SK-N-SH (cell line): ENCODE data around the gene RRBP1. TPM values are rescaled to one million over a fixed set of nuclear protein-coding genes. Genes with fewer than 3 reads are reported as not detected.
"Not testable (repeated sequence)": the region's sequence is repeated elsewhere in the genome, so short reads cannot be mapped to it uniquely, and the experiment has no call there.

Experiments
- CTCF ChIA-PET: fragments of 300-600, 350-600 bp; formaldehyde crosslinking; extraction: SDS; loops from one replicate; lab custom pipeline; 2021; lab: Yijun Ruan, JAX
- POLR2A ChIA-PET: fragments of 350-600 bp; sonication (Branson Sonifier 250); formaldehyde crosslinking; extraction: SDS; loops from one replicate; lab custom pipeline; 2020; ENCODE audit warnings: antibody characterized with exemption, inconsistent platforms; lab: Yijun Ruan, JAX
- DNase-seq: peaks from one replicate; pipeline ENCODE4 v3.0.0; 2012
- H2AFZ ChIP-seq: fragments of 200-600 bp; sonication (generic); 2 replicates; pipeline ENCODE4 v1.8.1; 2016; ENCODE audit warnings: antibody characterized with exemption, mild to moderate bottlenecking, low read depth
- H3F3A ChIP-seq: fragments of 200-600 bp; sonication (generic); replicated peaks from 2 replicates; pipeline ENCODE3; 2016; ENCODE audit warnings: antibody characterized with exemption, mild to moderate bottlenecking; ENCODE audit not compliant: insufficient read depth
- H3K27ac ChIP-seq, 2 experiments: fragments of 200-500 bp in 1 of 2; fragments of 200-600 bp in 1 of 2; sonication (Bioruptor generic) in 1 of 2; sonication (generic), shearing (Covaris generic) in 1 of 2; 2 replicates each; pipeline versions ENCODE4 v1.5.1 to v1.6.1; 2014 to 2016; ENCODE audit warnings: low read depth in 2 of 2, inconsistent platforms in 1 of 2, low read length in 1 of 2, mild to moderate bottlenecking in 1 of 2, mixed read lengths in 1 of 2
- H3K27me3 ChIP-seq: fragments of 200-600 bp; sonication (generic), shearing (Covaris generic); 2 replicates; pipeline ENCODE4 v1.6.1; 2016; ENCODE audit warnings: mixed run types; ENCODE audit not compliant: insufficient read depth
- H3K36me3 ChIP-seq, 2 experiments: fragments of 200-500 bp in 1 of 2; fragments of 200-600 bp in 1 of 2; sonication (Bioruptor generic) in 1 of 2; sonication (generic) in 1 of 2; replicated peaks in 1 of 2; 2 replicates each; pipeline versions ENCODE3 to v1.5.1; 2014 to 2016; ENCODE audit warnings: low read length in 1 of 2, mild to moderate bottlenecking in 1 of 2; ENCODE audit not compliant: insufficient read depth in 2 of 2, control insufficient read depth in 1 of 2
- H3K4me1 ChIP-seq, 2 experiments: fragments of 200-500 bp in 1 of 2; fragments of 200-600 bp in 1 of 2; sonication (Bioruptor generic) in 1 of 2; sonication (generic), shearing (Covaris generic) in 1 of 2; 2 replicates each; pipeline versions ENCODE4 v1.5.1 to v1.6.1; 2014 to 2016; ENCODE audit warnings: low read depth in 1 of 2, low read length in 1 of 2, mixed run types in 1 of 2; ENCODE audit not compliant: insufficient read depth in 2 of 2, control insufficient read depth in 1 of 2
- H3K4me2 ChIP-seq: fragments of 200-600 bp; sonication (generic), shearing (Covaris generic); 2 replicates; pipeline ENCODE4 v1.6.1; 2017; ENCODE audit warnings: mixed run types
- H3K4me3 ChIP-seq, 2 experiments: fragments of 200-500 bp in 1 of 2; fragments of 200-600 bp in 1 of 2; sonication (Bioruptor generic) in 1 of 2; sonication (generic), shearing (Covaris generic) in 1 of 2; 2 replicates each; pipeline versions ENCODE4 v1.5.1 to v1.8.1; 2014 to 2016; ENCODE audit warnings: low read depth in 2 of 2, inconsistent platforms in 1 of 2, low read length in 1 of 2, mild to moderate bottlenecking in 1 of 2, mixed read lengths in 1 of 2, moderate library complexity in 1 of 2
- H3K79me2 ChIP-seq: fragments of 200-600 bp; sonication (generic); 2 replicates; pipeline ENCODE4 v1.8.1; 2017; ENCODE audit warnings: mild to moderate bottlenecking; ENCODE audit not compliant: insufficient read depth
- H3K9ac ChIP-seq: fragments of 200-600 bp; sonication (generic); 2 replicates; pipeline ENCODE4 v1.6.1; 2017; ENCODE audit warnings: mixed run types
- H3K9me2 ChIP-seq: fragments of 200-600 bp; sonication (generic); 2 replicates; pipeline ENCODE4 v1.6.1; 2017; ENCODE audit warnings: mixed run types
- H3K9me3 ChIP-seq: fragments of 200-600 bp; sonication (generic); 2 replicates; pipeline ENCODE4 v1.6.1; 2017; ENCODE audit warnings: mixed run types, mild to moderate bottlenecking, moderate library complexity
- H4K20me1 ChIP-seq: fragments of 200-600 bp; sonication (generic); 2 replicates; pipeline ENCODE4 v1.6.1; 2017; ENCODE audit warnings: mild to moderate bottlenecking, mixed run types; ENCODE audit not compliant: insufficient read depth
- CHD2 ChIP-seq: fragments of 150-350 bp; IDR thresholded peaks from 2 replicates; pipeline ENCODE4 v1.6.1; 2018; ENCODE audit warnings: low read length; ENCODE audit not compliant: partially characterized antibody
- CTCF ChIP-seq: fragments of 200-600 bp; sonication (generic); IDR thresholded peaks from 2 replicates; pipeline ENCODE4 v1.6.1; 2017; ENCODE audit warnings: antibody characterized with exemption, mild to moderate bottlenecking, moderate library complexity
- ELF1 ChIP-seq: IDR thresholded peaks from 2 replicates; pipeline ENCODE4 v1.4.0; 2012
- FOSL2 ChIP-seq: IDR thresholded peaks from 2 replicates; pipeline ENCODE4 v1.4.0; 2012; ENCODE audit warnings: low read depth, mild to moderate bottlenecking, moderate library complexity, borderline replicate concordance
- FOXJ3 ChIP-seq: sonication (generic); formaldehyde crosslinking; IDR thresholded peaks from 2 replicates; pipeline ENCODE4 v1.5.1; 2020; ENCODE audit warnings: mild to moderate bottlenecking, missing genetic modification reagents
- FOXM1 ChIP-seq: IDR thresholded peaks from 2 replicates; pipeline ENCODE4 v1.4.0; 2012; ENCODE audit warnings: low read depth, mild to moderate bottlenecking
- GABPA ChIP-seq: IDR thresholded peaks from 2 replicates; pipeline ENCODE4 v1.4.0; 2012; ENCODE audit warnings: low read depth, mild to moderate bottlenecking
- MAX ChIP-seq: IDR thresholded peaks from 2 replicates; pipeline ENCODE4 v1.4.0; 2012; ENCODE audit warnings: low read depth
- MEF2A ChIP-seq: IDR thresholded peaks from 2 replicates; pipeline ENCODE4 v1.4.0; 2012; ENCODE audit warnings: low read depth, borderline replicate concordance
- MXI1 ChIP-seq: IDR thresholded peaks from 2 replicates; pipeline ENCODE4 v1.6.1; 2012; ENCODE audit warnings: mild to moderate bottlenecking, low read depth, low read length, improper control_type of control experiment
- NRF1 ChIP-seq: IDR thresholded peaks from 2 replicates; pipeline ENCODE4 v1.6.1; 2012; ENCODE audit warnings: low read depth, mild to moderate bottlenecking, low read length
- PBX3 ChIP-seq: IDR thresholded peaks from 2 replicates; pipeline ENCODE4; 2012
- RAD21 ChIP-seq: IDR thresholded peaks from 2 replicates; pipeline ENCODE4 v1.6.1; 2012; ENCODE audit warnings: mild to moderate bottlenecking, low read length
- RFX5 ChIP-seq: IDR thresholded peaks from 2 replicates; pipeline ENCODE4 v1.6.1; 2012; ENCODE audit warnings: mild to moderate bottlenecking, improper control_type of control experiment, low read length
- TEAD4 ChIP-seq: IDR thresholded peaks from 2 replicates; pipeline ENCODE4 v1.4.0; 2012; ENCODE audit warnings: mild to moderate bottlenecking, borderline replicate concordance; ENCODE audit not compliant: insufficient read depth
- YY1 ChIP-seq: IDR thresholded peaks from 2 replicates; pipeline ENCODE4 v1.4.0; 2012; ENCODE audit warnings: low read depth, mild to moderate bottlenecking
- WGBS: methylation state at CpG from one replicate; pipeline ENCODE4 v1.1.6; 2017; ENCODE audit warnings: low lambda C conversion rate; 5-methylcytosine and 5-hydroxymethylcytosine counted together
- polyA plus RNA-seq, 3 experiments: library from polyadenylated mRNA; depleted of rRNA; stranded (reverse); fragments of >200 nt; gene quantifications; 2 replicates each; pipeline ENCODE4 v1.2.3, GENCODE V29; 2012

Gene RRBP1
- polyA plus RNA-seq, 1 of the 3 experiments (the other 2 are of a cell fraction) = 50.2 TPM

- 95% methylated on average over 5 of the region's 6 CpGs for WGBS
- no peak overlapping the region for H3K27ac ChIP-seq
- no peak overlapping the region for H2AFZ ChIP-seq
- no peak for TF ChIP-seq YY1
- no peak for TF ChIP-seq FOXM1
- TF ChIP-seq MXI1 = no peak
- no peak for TF ChIP-seq RFX5
- no peak for TF ChIP-seq PBX3
- no peak for TF ChIP-seq MAX
- TF ChIP-seq FOSL2 = no peak
- TF ChIP-seq NRF1 = no peak
- no peak for TF ChIP-seq TEAD4
- TF ChIP-seq FOXJ3 = no peak
- H3K9me3 ChIP-seq = no peaks in the 10 kb centered on the region
- POLR2A ChIA-PET = no interaction called here
- H3K9ac ChIP-seq = no peak overlapping the region
- peaks cover 56% of the 10 kb centered on the region for H4K20me1 ChIP-seq
- peaks cover 89% of the 10 kb centered on the region for H3K79me2 ChIP-seq
- peaks cover 8 to 18% of the 10 kb centered on the region in 2 experiments for H3K36me3 ChIP-seq
- DNase-seq = no peak
- H3K4me3 ChIP-seq = no peak overlapping the region
- CTCF ChIA-PET = no interaction called here
- no peak overlapping the region for H3K4me2 ChIP-seq
- no peaks in the 10 kb centered on the region for H3K9me2 ChIP-seq
- H3K27me3 ChIP-seq = no peaks in the 10 kb centered on the region
- peaks cover 0 to 31% of the 10 kb centered on the region in 2 experiments; a peak in 2 of 4 replicates for H3K4me1 ChIP-seq
- H3F3A ChIP-seq = peaks cover 10% of the 10 kb centered on the region
These were observed 21.4 kb downstream of the RRBP1 start for GRCh38 chr20:17660667-17661066.

- H2AFZ ChIP-seq = no peak overlapping the region
- H3K4me2 ChIP-seq = no peak overlapping the region
- H3K9me2 ChIP-seq = no peaks in the 10 kb centered on the region
- no peak overlapping the region for H3K4me3 ChIP-seq
- 98% methylated on average over 4 of the region's 5 CpGs for WGBS
- H3K36me3 ChIP-seq = peaks cover 8 to 23% of the 10 kb centered on the region in 2 experiments
- no peaks in the 10 kb centered on the region for H3K27me3 ChIP-seq
- no peak for TF ChIP-seq NRF1
- no peak for TF ChIP-seq ELF1
- TF ChIP-seq CTCF = peak; percentile 24; the same call in 1 of the 2 replicates
- TF ChIP-seq GABPA = no peak
- no peak for TF ChIP-seq RAD21
- no peak for TF ChIP-seq CHD2
- no peak for TF ChIP-seq MEF2A
- CTCF ChIA-PET = interaction anchor here (0.9 kb wide), 1 partner anchor 336 kb away, joined by 3 read pairs; no protein-coding TSS in a partner anchor
- no peak overlapping the region for H3K27ac ChIP-seq
- no peak for DNase-seq
- no peaks in the 10 kb centered on the region for H3K9me3 ChIP-seq
- POLR2A ChIA-PET = no interaction called here
- peaks cover 56% of the 10 kb centered on the region for H4K20me1 ChIP-seq
- H3F3A ChIP-seq = peaks cover 17% of the 10 kb centered on the region
- peaks cover 87% of the 10 kb centered on the region for H3K79me2 ChIP-seq
- no peak overlapping the region for H3K9ac ChIP-seq
- peaks cover 0 to 29% of the 10 kb centered on the region in 2 experiments; a peak in 2 of 4 replicates for H3K4me1 ChIP-seq
These were observed 22.2 kb downstream of the RRBP1 start for GRCh38 chr20:17659801-17660200.

- H2AFZ ChIP-seq, POLR2A ChIA-PET, H3K9me3 ChIP-seq, H3K27me3 ChIP-seq, H3K4me3 ChIP-seq, DNase-seq, H3K9ac ChIP-seq, H3K9me2 ChIP-seq, H3K27ac ChIP-seq, H3K4me2 ChIP-seq: not testable (repeated sequence)
- Histone ChIP-seq H3F3A (peaks cover 20% of the 10 kb centered on the region), H3K36me3 (peaks cover 8 to 28% of the 10 kb centered on the region in 2 experiments), H3K4me1 (peaks cover 0 to 24% of the 10 kb centered on the region in 2 experiments; a peak in 2 of 4 replicates), H4K20me1 (peaks cover 56% of the 10 kb centered on the region), H3K79me2 (peaks cover 87% of the 10 kb centered on the region)
- CTCF ChIA-PET = interaction anchor here (0.9 kb wide), 1 partner anchor 337 kb away, joined by 3 read pairs; no protein-coding TSS in a partner anchor
- WGBS = 92% methylated on average over 7 of the region's 7 CpGs
These were observed 22.7 kb downstream of the RRBP1 start for GRCh38 chr20:17659344-17659743.
